ENCODE results near the gene SSTR1.
A peak's percentile ranks its signal among the peaks of the same experiment; 100 is the strongest.

Gene SSTR1

GRCh38 chr14:38203929-38204718 lies 3.6 kb upstream of the SSTR1 start:
- no peak for DNase-seq

- no peak for DNase-seq
Measured at GRCh38 chr14:38204719-38205115, 3.0 kb upstream of the SSTR1 start.

GRCh38 chr14:38205119-38205813 lies 2.4 kb upstream of the SSTR1 start:
- no peak for DNase-seq

DNA sequence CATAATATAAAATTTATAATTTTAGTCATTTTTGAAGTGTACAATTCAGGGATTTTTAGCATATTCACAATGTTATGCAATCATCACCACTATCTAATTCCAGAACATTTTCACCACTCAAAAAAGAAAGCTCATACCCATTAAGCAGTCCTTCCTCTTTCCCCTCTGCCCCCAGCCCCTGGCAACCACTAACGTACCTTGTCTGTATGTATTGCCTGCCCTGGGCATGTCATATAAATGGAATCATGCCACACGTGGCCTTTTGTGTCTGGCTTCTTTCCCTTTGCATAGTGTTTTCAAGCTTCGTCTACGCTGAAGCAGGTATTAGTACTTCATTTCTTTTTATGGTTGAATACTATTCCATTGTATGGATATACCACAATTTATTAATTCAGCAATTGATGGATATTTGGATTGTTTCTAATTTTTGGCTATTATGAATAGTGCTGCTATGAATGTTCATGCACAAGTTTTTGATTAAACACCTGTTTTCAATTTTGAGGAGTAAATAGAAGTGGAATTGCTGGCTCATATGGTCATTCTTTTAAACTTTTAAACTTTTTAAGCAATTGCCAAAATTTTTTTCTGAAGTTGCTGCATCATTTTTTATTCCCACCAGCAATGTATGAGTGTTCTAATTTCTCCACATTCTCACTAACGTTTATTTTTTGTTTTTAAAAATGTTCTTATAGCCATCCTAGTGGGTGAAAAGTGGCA lies 1.6 kb upstream of the SSTR1 start:
- DNase-seq = no peak

- no peak for DNase-seq
Measured at GRCh38 chr14:38206689-38207376, 871 bp upstream of the SSTR1 start.

GRCh38 chr14:38207377-38207735 lies 348 bp upstream of the SSTR1 start:
- DNase-seq = no peak

DNA sequence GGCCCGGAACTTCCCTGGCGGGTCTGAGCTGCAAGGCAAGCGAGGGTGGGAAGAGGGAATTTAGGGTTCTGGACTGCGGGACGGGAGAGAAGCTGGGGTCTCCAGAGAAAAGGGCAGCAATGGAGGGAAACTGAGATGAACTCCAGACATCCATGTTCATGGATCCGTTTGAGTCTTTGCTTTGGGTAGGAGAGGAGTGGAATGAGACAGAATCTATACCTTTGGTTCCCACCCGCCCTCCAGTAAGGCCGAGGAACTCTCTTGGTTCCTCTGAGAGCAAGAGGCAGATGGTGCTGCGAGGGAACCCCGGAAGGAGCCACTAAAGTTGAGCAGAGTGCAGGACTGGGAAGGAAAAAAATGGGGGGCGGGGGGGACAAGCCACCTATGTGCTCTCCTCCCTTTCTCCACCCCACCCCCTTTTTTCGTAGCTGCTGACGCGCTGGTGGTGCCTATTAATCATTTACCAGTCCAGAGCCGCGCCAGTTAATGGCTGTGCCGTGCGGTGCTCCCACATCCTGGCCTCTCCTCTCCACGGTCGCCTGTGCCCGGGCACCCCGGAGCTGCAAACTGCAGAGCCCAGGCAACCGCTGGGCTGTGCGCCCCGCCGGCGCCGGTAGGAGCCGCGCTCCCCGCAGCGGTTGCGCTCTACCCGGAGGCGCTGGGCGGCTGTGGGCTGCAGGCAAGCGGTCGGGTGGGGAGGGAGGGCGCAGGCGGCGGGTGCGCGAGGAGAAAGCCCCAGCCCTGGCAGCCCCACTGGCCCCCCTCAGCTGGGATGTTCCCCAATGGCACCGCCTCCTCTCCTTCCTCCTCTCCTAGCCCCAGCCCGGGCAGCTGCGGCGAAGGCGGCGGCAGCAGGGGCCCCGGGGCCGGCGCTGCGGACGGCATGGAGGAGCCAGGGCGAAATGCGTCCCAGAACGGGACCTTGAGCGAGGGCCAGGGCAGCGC lies 1.2 kb downstream of the SSTR1 start:
- DNase-seq = peak in 1 of 2 experiments; percentile 53

GRCh38 chr14:38209572-38210557 lies 2.2 kb downstream of the SSTR1 start:
- no peak for DNase-seq

- no peak for DNase-seq
Measured at GRCh38 chr14:38210587-38211216, 3.0 kb downstream of the SSTR1 start.

GRCh38 chr14:38211255-38211735 lies 3.6 kb downstream of the SSTR1 start:
- no peak for DNase-seq

- no peak for DNase-seq
Measured at GRCh38 chr14:38212111-38212510, 4.4 kb downstream of the SSTR1 start.

DNA sequence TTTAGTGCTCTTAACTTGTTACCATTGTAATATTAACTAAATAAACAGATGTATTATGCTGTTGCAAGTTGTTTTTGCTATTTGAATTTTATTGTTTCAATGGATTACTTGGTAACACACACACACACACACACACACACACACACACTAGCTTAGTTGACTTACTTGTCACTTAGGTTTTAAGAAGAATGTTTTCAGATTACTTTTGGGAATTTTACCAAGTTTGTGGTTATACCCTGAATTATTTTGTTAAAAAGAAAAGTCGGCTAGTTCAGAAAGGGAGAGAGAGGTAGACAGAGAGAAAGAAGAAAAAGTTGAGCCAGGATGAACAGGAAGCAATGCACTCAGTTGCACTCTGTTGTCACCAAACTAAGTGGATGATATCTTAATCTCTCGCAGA lies 5.3 kb downstream of the SSTR1 start:
- DNase-seq = no peak

DNA sequence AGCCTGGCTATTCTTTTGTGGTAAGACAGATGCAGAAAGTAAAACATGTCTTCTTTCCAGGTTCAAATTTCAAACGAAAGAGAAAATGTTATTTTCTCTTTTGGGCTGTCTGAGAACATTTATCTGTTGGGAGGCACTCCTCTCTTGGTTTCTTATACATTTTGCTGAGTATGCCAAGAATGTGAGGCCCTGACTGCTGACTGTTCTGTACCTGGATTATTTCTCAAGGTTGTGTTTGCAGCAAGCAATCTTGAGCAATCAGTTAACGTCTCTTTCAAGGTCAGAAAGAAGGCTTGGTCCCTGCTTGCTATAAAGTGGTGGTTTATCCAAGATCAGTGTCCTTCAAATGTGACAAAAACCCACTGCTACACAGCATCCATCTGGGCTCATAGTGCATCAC lies 9.8 kb downstream of the SSTR1 start:
- no peak for DNase-seq

DNA sequence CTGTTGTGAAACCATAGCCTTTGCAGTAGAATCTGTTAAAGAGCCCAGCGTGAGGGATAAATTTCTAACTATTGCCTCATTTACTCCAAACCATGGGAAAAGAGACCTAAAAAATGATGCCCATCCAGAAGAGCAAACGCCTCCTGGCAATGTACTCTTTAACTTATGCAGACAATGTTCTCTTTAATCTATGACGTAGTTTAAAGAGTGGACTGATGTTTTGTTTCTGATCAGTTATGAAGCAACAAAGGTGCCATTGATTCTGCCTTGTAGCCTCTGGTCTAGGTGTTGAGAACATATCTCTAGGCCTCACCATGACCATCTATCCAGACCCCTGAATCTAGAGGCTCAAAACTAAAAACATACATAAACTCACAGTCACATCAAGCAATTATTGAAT lies 13.4 kb downstream of the SSTR1 start:
- DNase-seq = no peak

DNA sequence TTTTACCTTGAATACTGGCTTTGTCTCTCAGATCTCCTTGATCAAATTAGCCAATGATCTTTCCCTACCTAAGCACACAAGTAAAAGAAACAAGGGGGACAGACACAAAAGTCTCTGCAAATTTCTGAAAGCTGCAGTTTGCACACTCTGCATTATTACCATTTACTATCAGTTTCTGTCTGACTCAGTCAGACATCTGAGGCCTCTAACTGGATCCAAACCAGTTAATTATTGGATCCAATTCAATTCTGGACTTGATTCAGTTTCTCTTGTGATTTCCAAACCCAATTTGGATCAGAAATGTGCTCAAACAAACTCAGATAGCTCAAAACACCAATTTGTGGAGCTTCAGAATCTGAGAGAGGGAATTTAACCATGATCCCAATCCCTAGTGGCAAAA lies 16.6 kb downstream of the SSTR1 start:
- DNase-seq = peak in 1 of 2 experiments; percentile 20

DNA sequence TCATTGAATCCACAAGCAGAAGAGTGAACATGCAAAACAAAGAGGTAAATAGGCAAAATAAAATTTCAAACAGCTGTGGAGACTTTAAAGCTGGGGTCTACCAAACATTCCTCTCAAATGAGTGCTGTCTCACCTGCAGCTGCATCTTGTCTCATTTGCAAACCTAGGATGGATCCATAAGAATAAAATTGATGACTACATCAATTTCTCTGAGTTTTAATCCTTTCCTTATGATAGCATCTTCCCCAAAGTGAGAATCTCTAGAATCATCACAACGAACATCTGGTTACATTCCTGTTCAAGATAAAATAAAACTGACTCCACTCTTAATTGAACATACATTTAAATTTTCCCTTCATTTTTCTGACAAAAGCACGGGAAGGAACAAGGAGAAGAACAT lies 18.2 kb downstream of the SSTR1 start:
- DNase-seq = no peak

GRCh38 chr14:38226366-38226765 lies 18.7 kb downstream of the SSTR1 start:
- no peak for DNase-seq

GRCh38 chr14:38233218-38233617 lies 25.5 kb downstream of the SSTR1 start:
- no peak for DNase-seq

GRCh38 chr14:38238332-38238731 lies 30.6 kb downstream of the SSTR1 start:
- no peak for DNase-seq

- no peak for DNase-seq
Measured at GRCh38 chr14:38238878-38239277, 31.2 kb downstream of the SSTR1 start.
